OCI-LY3 (cell line): ENCODE measurements around the gene PGAP2.

Experiments used
- EZH2phosphoT487 ChIP-seq: fragments of 200-600 bp; shearing (Covaris generic); IDR thresholded peaks from 2 replicates; pipeline ENCODE4 v1.6.1; 2018; ENCODE audit warnings: antibody characterized with exemption, mixed run types, low read depth
- TF ChIP-seq, protein P1 (sequence below): fragments of 200-600, 300-600 bp; sonication (generic); IDR thresholded peaks from 2 replicates; pipeline ENCODE4 v1.5.1; 2014; ENCODE audit warnings: antibody characterized with exemption, low read length, low read depth

DNA sequence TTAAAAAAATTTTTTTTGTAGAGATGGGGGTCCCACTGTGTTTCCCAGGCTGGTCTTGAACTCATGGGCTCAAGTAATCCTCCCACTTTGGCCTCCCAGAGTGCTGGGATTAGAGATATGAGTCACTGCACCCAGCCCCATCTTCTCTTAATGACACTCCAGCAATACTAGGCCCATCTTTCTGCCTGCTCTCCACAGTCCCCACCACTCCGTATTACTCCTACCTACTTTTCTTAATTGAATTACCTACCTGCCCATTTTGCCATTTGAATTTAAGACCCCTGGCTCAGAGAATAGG, 45.1 kb downstream of the PGAP2 start:
- TF ChIP-seq, protein P1, sequence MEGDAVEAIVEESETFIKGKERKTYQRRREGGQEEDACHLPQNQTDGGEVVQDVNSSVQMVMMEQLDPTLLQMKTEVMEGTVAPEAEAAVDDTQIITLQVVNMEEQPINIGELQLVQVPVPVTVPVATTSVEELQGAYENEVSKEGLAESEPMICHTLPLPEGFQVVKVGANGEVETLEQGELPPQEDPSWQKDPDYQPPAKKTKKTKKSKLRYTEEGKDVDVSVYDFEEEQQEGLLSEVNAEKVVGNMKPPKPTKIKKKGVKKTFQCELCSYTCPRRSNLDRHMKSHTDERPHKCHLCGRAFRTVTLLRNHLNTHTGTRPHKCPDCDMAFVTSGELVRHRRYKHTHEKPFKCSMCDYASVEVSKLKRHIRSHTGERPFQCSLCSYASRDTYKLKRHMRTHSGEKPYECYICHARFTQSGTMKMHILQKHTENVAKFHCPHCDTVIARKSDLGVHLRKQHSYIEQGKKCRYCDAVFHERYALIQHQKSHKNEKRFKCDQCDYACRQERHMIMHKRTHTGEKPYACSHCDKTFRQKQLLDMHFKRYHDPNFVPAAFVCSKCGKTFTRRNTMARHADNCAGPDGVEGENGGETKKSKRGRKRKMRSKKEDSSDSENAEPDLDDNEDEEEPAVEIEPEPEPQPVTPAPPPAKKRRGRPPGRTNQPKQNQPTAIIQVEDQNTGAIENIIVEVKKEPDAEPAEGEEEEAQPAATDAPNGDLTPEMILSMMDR: no peak
- TF ChIP-seq EZH2phosphoT487: no peak
